NCI-H2196 treated with DMSO at 0.1 percent for 48 hours (cell line): ENCODE data around the gene SMS.
"Not testable (repeated sequence)": the region's sequence is repeated elsewhere in the genome, so short reads cannot be mapped to it uniquely, and the experiment has no call there.

Experiments
- DNase-seq: peaks from one replicate; lab custom pipeline; 2025; ENCODE audit not compliant: unreplicated experiment; lab: John Stamatoyannopoulos, UW

The SMS gene

GRCh38 chrX:21949689-21950088 lies 9.2 kb downstream of the SMS start:
- DNase-seq, result no peak

- not testable (repeated sequence) for DNase-seq
Measured at GRCh38 chrX:21950557-21950956, 10.0 kb downstream of the SMS start.

- no peak for DNase-seq
Measured at GRCh38 chrX:21952624-21953023, 12.1 kb downstream of the SMS start.

GRCh38 chrX:21953195-21953830 lies 12.8 kb downstream of the SMS start:
- not testable (repeated sequence) for DNase-seq

GRCh38 chrX:21955403-21956189 lies 15.1 kb downstream of the SMS start:
- DNase-seq, result no peak

GRCh38 chrX:21956783-21957182 lies 16.3 kb downstream of the SMS start:
- no peak for DNase-seq

- no peak for DNase-seq
Measured at GRCh38 chrX:21958187-21958586, 17.7 kb downstream of the SMS start.

- DNase-seq, result no peak
Measured at GRCh38 chrX:21958916-21959315, 18.4 kb downstream of the SMS start.

- DNase-seq, result no peak
Measured at GRCh38 chrX:21959362-21960051, 19.0 kb downstream of the SMS start.

GRCh38 chrX:21960569-21961541 lies 20.3 kb downstream of the SMS start:
- no peak for DNase-seq

GRCh38 chrX:21962361-21962760 lies 21.9 kb downstream of the SMS start:
- no peak for DNase-seq

GRCh38 chrX:21963269-21963668 lies 22.8 kb downstream of the SMS start:
- DNase-seq, result no peak

GRCh38 chrX:21963731-21964405 lies 23.4 kb downstream of the SMS start:
- DNase-seq, result no peak

GRCh38 chrX:21966866-21967265 lies 26.4 kb downstream of the SMS start:
- no peak for DNase-seq

- DNase-seq, result no peak
Measured at GRCh38 chrX:21968333-21968732, 27.8 kb downstream of the SMS start.

GRCh38 chrX:21970326-21970725 lies 29.8 kb downstream of the SMS start:
- DNase-seq, result no peak

GRCh38 chrX:21972046-21972445 lies 31.5 kb downstream of the SMS start:
- DNase-seq, result no peak

- no peak for DNase-seq
Measured at GRCh38 chrX:21972721-21973120, 32.2 kb downstream of the SMS start.

GRCh38 chrX:21973321-21974010 lies 33.0 kb downstream of the SMS start:
- DNase-seq, result no peak

- no peak for DNase-seq
Measured at GRCh38 chrX:21974011-21974385, 33.5 kb downstream of the SMS start.
